ENCODE measurements around the gene ADISSP. TPM values are rescaled to one million over a fixed set of nuclear protein-coding genes. Genes with fewer than 3 reads are reported as not detected.
A peak's percentile ranks its signal among the peaks of the same experiment; 100 is the strongest.

Gene ADISSP
- total RNA-seq, 4 donors from 2014 or later: 11.6 to 17.0 (median 16.3) TPM

- H3K27ac ChIP-seq: peak overlapping the region in 2 of 3 donors; percentile 98 to 99
- peaks cover 20 to 40% of the 10 kb centered on the region in 2 donors for H3K36me3 ChIP-seq
- H3K9me3 ChIP-seq: no peaks in the 10 kb centered on the region
- no peak overlapping the region for H3K4me3 ChIP-seq (replicated peaks in 1 of 3)
- H3K27me3 ChIP-seq: no peaks in the 10 kb centered on the region
- no peak for DNase-seq
- 92% methylated on average over 8 to 10 of the region's 11 CpGs for WGBS, 2 donors
- H3K4me1 ChIP-seq: peaks cover 32 to 40% of the 10 kb centered on the region in 2 donors
- intact Hi-C loops (cut with DNase I): no loop called here
- TF ChIP-seq CTCF (IDR thresholded peaks at IDR 0.05) (no peak), POLR2A (IDR thresholded peaks at IDR 0.05) (no peak)
Observed at GRCh38 chr20:3804781-3805180, 37.2 kb upstream of the ADISSP start.

- DNase-seq: no peak
- intact Hi-C loops (cut with DNase I): no loop called here
- H3K27me3 ChIP-seq: no peaks in the 10 kb centered on the region
- peaks cover 20 to 40% of the 10 kb centered on the region in 2 donors for H3K36me3 ChIP-seq
- WGBS, 2 donors: 90 to 93% methylated on average over 3 to 11 of the region's 11 CpGs
- TF ChIP-seq POLR2A (IDR thresholded peaks at IDR 0.05) (no peak), CTCF (IDR thresholded peaks at IDR 0.05) (no peak)
- H3K27ac ChIP-seq: peak overlapping the region in 1 of 3 donors; percentile 99
- H3K4me3 ChIP-seq (replicated peaks in 1 of 3): no peak overlapping the region
- peaks cover 32 to 41% of the 10 kb centered on the region in 2 donors for H3K4me1 ChIP-seq
- no peaks in the 10 kb centered on the region for H3K9me3 ChIP-seq
Observed at GRCh38 chr20:3804254-3804751, 36.8 kb upstream of the ADISSP start.

GRCh38 chr20:3803854-3804253 lies 36.3 kb upstream of the ADISSP start:
- peaks cover 32 to 44% of the 10 kb centered on the region in 2 donors for H3K4me1 ChIP-seq
- intact Hi-C loops (cut with DNase I): no loop called here

GRCh38 chr20:3803289-3803688 lies 35.7 kb upstream of the ADISSP start:
- H3K36me3 ChIP-seq: peaks cover 20 to 40% of the 10 kb centered on the region in 2 donors
- H3K4me1 ChIP-seq: peaks cover 29 to 39% of the 10 kb centered on the region in 2 donors
- H3K27me3 ChIP-seq: no peaks in the 10 kb centered on the region
- intact Hi-C loops (cut with DNase I): no loop called here
- H3K4me3 ChIP-seq (replicated peaks in 1 of 3): no peak overlapping the region
- DNase-seq: no peak
- H3K27ac ChIP-seq: no peak overlapping the region
- 90 to 94% methylated on average over 7 to 9 of the region's 14 CpGs for WGBS, 2 donors
- H3K9me3 ChIP-seq: no peaks in the 10 kb centered on the region
- TF ChIP-seq POLR2A (IDR thresholded peaks at IDR 0.05): no peak
- no peak for TF ChIP-seq CTCF (IDR thresholded peaks at IDR 0.05)

More at GRCh38 chr20:3803854-3804253, 36.3 kb upstream of the ADISSP start:
- WGBS, 2 donors: 86 to 98% methylated on average over 6 of the region's 6 CpGs
- H3K27me3 ChIP-seq: no peaks in the 10 kb centered on the region
- H3K36me3 ChIP-seq: peaks cover 20 to 40% of the 10 kb centered on the region in 2 donors
- TF ChIP-seq CTCF (IDR thresholded peaks at IDR 0.05): no peak
- TF ChIP-seq POLR2A (IDR thresholded peaks at IDR 0.05): no peak
- no peaks in the 10 kb centered on the region for H3K9me3 ChIP-seq
- DNase-seq: no peak
- H3K27ac ChIP-seq: no peak overlapping the region
- H3K4me3 ChIP-seq (replicated peaks in 1 of 3): no peak overlapping the region

GRCh38 chr20:3802524-3803239 lies 35.1 kb upstream of the ADISSP start:
- H3K9me3 ChIP-seq: no peaks in the 10 kb centered on the region
- peaks cover 23 to 34% of the 10 kb centered on the region in 2 donors for H3K4me1 ChIP-seq
- WGBS, 2 donors: 93 to 95% methylated on average over 9 to 11 of the region's 11 CpGs
- peaks cover 20 to 40% of the 10 kb centered on the region in 2 donors for H3K36me3 ChIP-seq
- H3K4me3 ChIP-seq (replicated peaks in 1 of 3): no peak overlapping the region
- no peak overlapping the region for H3K27ac ChIP-seq
- DNase-seq: no peak
- TF ChIP-seq POLR2A (IDR thresholded peaks at IDR 0.05) (no peak), CTCF (IDR thresholded peaks at IDR 0.05) (no peak)
- intact Hi-C loops (cut with DNase I): no loop called here
- H3K27me3 ChIP-seq: no peaks in the 10 kb centered on the region

Measured in thyroid gland (tissue), 4 donors.